ENCODE measurements around the gene CGNL1. TPM values are rescaled to one million over a fixed set of nuclear protein-coding genes. Genes with fewer than 3 reads are reported as not detected.

CGNL1 gene
- total RNA-seq, 1 experiment from 2014 or later, result 3.3 TPM

GRCh38 chr15:57540211-57540610 lies 163.9 kb downstream of the CGNL1 start:
- CTCF ChIA-PET, result no interaction called here
- Mint-ChIP-seq H3K36me3 (ENCODE audit: insufficient read depth, unreplicated experiment) (no peaks in the 10 kb centered on the region), H3K4me1 (ENCODE audit: low read depth, unreplicated experiment) (no peaks in the 10 kb centered on the region), H3K27ac (ENCODE audit: unreplicated experiment) (no peak overlapping the region), H3K4me3 (ENCODE audit: low read depth, unreplicated experiment) (no peak overlapping the region), H3K27me3 (ENCODE audit: unreplicated experiment) (peaks cover 45% of the 10 kb centered on the region), H3K9me3 (ENCODE audit: low read depth, unreplicated experiment) (no peaks in the 10 kb centered on the region)
- intact Hi-C loops (cut with micrococcal nuclease; ENCODE audit: unreplicated experiment), result no loop called here
- no TSS peak for BruUV-seq (replicated peaks)
- TF ChIP-seq, protein P1, sequence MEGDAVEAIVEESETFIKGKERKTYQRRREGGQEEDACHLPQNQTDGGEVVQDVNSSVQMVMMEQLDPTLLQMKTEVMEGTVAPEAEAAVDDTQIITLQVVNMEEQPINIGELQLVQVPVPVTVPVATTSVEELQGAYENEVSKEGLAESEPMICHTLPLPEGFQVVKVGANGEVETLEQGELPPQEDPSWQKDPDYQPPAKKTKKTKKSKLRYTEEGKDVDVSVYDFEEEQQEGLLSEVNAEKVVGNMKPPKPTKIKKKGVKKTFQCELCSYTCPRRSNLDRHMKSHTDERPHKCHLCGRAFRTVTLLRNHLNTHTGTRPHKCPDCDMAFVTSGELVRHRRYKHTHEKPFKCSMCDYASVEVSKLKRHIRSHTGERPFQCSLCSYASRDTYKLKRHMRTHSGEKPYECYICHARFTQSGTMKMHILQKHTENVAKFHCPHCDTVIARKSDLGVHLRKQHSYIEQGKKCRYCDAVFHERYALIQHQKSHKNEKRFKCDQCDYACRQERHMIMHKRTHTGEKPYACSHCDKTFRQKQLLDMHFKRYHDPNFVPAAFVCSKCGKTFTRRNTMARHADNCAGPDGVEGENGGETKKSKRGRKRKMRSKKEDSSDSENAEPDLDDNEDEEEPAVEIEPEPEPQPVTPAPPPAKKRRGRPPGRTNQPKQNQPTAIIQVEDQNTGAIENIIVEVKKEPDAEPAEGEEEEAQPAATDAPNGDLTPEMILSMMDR (IDR thresholded peaks at IDR 0.05; ENCODE audit: unreplicated experiment), result no peak
- no peak for DNase-seq

DNA sequence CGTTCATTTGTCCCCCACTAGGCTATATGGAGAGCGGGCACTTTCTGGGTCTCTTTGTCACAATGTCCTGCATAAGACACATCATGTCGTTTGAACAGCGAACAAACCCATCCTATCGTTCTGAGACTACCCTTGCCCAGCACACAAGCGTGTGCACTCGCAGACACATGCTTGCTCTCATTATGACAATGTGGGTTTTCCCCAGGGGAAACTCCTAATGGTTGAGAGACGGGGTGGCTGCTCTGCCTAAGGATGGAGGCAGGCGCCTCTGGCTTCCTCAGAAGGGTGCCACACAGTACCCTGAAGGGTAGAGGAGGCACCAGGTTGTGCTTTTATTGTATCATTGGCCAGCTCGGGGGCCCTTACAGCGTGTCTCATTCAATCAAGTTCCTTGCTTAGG lies 164.4 kb downstream of the CGNL1 start:
- Mint-ChIP-seq H3K27ac (ENCODE audit: unreplicated experiment) (no peak overlapping the region), H3K9me3 (ENCODE audit: low read depth, unreplicated experiment) (no peaks in the 10 kb centered on the region), H3K4me1 (ENCODE audit: low read depth, unreplicated experiment) (no peaks in the 10 kb centered on the region), H3K36me3 (ENCODE audit: insufficient read depth, unreplicated experiment) (no peaks in the 10 kb centered on the region), H3K27me3 (ENCODE audit: unreplicated experiment) (peaks cover 40% of the 10 kb centered on the region), H3K4me3 (ENCODE audit: low read depth, unreplicated experiment) (no peak overlapping the region)
- CTCF ChIA-PET, result no interaction called here
- BruUV-seq (replicated peaks), result no TSS peak
- TF ChIP-seq, protein P1 (IDR thresholded peaks at IDR 0.05; ENCODE audit: unreplicated experiment), result no peak
- intact Hi-C loops (cut with micrococcal nuclease; ENCODE audit: unreplicated experiment), result no loop called here
- no peak for DNase-seq

DNA sequence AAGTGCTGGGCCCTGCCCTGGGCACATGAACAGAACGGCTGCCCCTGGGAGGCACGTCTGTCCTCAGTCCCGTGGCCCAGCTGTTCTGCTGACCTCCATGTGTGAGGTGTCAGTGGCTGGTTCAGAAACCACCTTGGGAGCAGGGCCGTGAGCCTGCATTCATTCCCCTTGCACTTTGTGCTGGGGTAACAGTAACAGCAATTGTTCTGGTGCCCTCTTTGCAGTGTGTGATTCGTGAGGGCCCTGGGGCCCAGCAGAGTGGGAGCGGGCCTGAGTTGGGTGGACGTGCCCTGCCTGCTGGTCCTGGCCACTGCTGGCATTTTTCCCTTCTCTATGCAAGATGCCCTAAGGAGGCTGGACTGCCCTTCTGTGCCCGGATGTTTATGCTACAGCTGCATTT lies 165.0 kb downstream of the CGNL1 start:
- H3K27me3 Mint-ChIP-seq (ENCODE audit: unreplicated experiment), result peaks cover 37% of the 10 kb centered on the region
- TF ChIP-seq, protein P1 (IDR thresholded peaks at IDR 0.05; ENCODE audit: unreplicated experiment), result no peak
- DNase-seq, result no peak
- intact Hi-C loops (cut with micrococcal nuclease; ENCODE audit: unreplicated experiment), result no loop called here
- H3K36me3 Mint-ChIP-seq (ENCODE audit: insufficient read depth, unreplicated experiment), result no peaks in the 10 kb centered on the region
- H3K4me3 Mint-ChIP-seq (ENCODE audit: low read depth, unreplicated experiment), result no peak overlapping the region
- no peak overlapping the region for H3K27ac Mint-ChIP-seq (ENCODE audit: unreplicated experiment)
- no peaks in the 10 kb centered on the region for H3K4me1 Mint-ChIP-seq (ENCODE audit: low read depth, unreplicated experiment)
- no peaks in the 10 kb centered on the region for H3K9me3 Mint-ChIP-seq (ENCODE audit: low read depth, unreplicated experiment)
- BruUV-seq (replicated peaks), result no TSS peak
- CTCF ChIA-PET, result interaction anchor here (0.7 to 2.0 kb wide), 11 partner anchors 11 to 395 kb away, joined by 3 to 31 read pairs (median 5); no protein-coding TSS in a partner anchor

- TF ChIP-seq, protein P1 (IDR thresholded peaks at IDR 0.05; ENCODE audit: unreplicated experiment), result peak; percentile 79
- peak; percentile 82 for DNase-seq
Measured at GRCh38 chr15:57541805-57542504, 165.7 kb downstream of the CGNL1 start.

More at GRCh38 chr15:57541805-57542504, 165.7 kb downstream of the CGNL1 start:
- H3K4me1 Mint-ChIP-seq (ENCODE audit: low read depth, unreplicated experiment), result no peaks in the 10 kb centered on the region
- H3K4me3 Mint-ChIP-seq (ENCODE audit: low read depth, unreplicated experiment), result no peak overlapping the region
- no peaks in the 10 kb centered on the region for H3K9me3 Mint-ChIP-seq (ENCODE audit: low read depth, unreplicated experiment)
- intact Hi-C loops (cut with micrococcal nuclease; ENCODE audit: unreplicated experiment), result loop anchor here (1.0 kb wide), 1 partner anchor 202 kb away; no protein-coding TSS in a partner anchor
- BruUV-seq (replicated peaks), result no TSS peak
- H3K27me3 Mint-ChIP-seq (ENCODE audit: unreplicated experiment), result peaks cover 37% of the 10 kb centered on the region
- H3K27ac Mint-ChIP-seq (ENCODE audit: unreplicated experiment), result no peak overlapping the region
- no peaks in the 10 kb centered on the region for H3K36me3 Mint-ChIP-seq (ENCODE audit: insufficient read depth, unreplicated experiment)
- CTCF ChIA-PET, result interaction anchor here (0.5 to 2.0 kb wide), 14 partner anchors 10 to 396 kb away, joined by 3 to 31 read pairs (median 5); no protein-coding TSS in a partner anchor
